HCT116 (cell line): ENCODE data around the gene KLHL35. TPM values are rescaled to one million over a fixed set of nuclear protein-coding genes. Genes with fewer than 3 reads are reported as not detected.
A peak's percentile ranks its signal among the peaks of the same experiment; 100 is the strongest.

Source experiments
- ATAC-seq: fragments of 200-7000 bp; cut with Tn5 transposase; 2 replicates; pipeline ENCODE4 v1.9.1; 2020; ENCODE audit warnings: mild to moderate bottlenecking, moderate library complexity
- BruUV-seq: library from RNA; stranded (reverse); fragments of 400-500 nt; replicated peaks from 2 replicates; lab custom pipeline; 2021; lab: Mats Ljungman, UMichigan
- CTCF ChIA-PET: fragments of 300-600 bp; sonication (Branson Sonifier 250); formaldehyde crosslinking; loops from one replicate; lab custom pipeline; 2021; ENCODE audit warnings: antibody characterized with exemption; lab: Charles Lee
- POLR2A ChIA-PET: fragments of 300-600, 350-600 bp; sonication (Branson Sonifier 250); formaldehyde crosslinking; loops from one replicate; lab custom pipeline; 2021; ENCODE audit warnings: antibody characterized with exemption; lab: Charles Lee
- RAD21 ChIA-PET, 2 experiments: fragments of 300-600 bp; sonication (Branson Sonifier 250); formaldehyde crosslinking; loops; one replicate each; lab custom pipeline; 2023; ENCODE audit warnings: low total read pairs in 2 of 2; ENCODE audit not compliant: uncharacterized antibody in 2 of 2, unreplicated experiment in 2 of 2, low non-redundant PET in 1 of 2; lab: Charles Lee
- DNase-seq: peaks from one replicate; pipeline ENCODE4 v3.0.0-alpha.2; 2010; ENCODE audit warnings: low read depth, low spot score
- H2AFZ ChIP-seq: fragments of 200-600 bp; shearing (Covaris generic), sonication (generic); 2 replicates; pipeline ENCODE4 v1.6.1; 2017; ENCODE audit warnings: low read depth, mixed run types, mixed read lengths, antibody characterized with exemption, low read length; ENCODE audit not compliant: poor library complexity, severe bottlenecking
- H3K27ac ChIP-seq: 2 replicates; pipeline ENCODE4 v1.5.1; 2012; ENCODE audit warnings: low read depth, low read length
- H3K27me3 ChIP-seq: fragments of 200-600 bp; sonication (generic); 2 replicates; pipeline ENCODE4 v1.6.1; 2016; ENCODE audit warnings: mixed run types, low read length, mixed read lengths; ENCODE audit not compliant: insufficient read depth
- H3K36me3 ChIP-seq, 2 experiments: fragments of 200-500 bp in 1 of 2; fragments of 200-600 bp in 1 of 2; sonication (Bioruptor generic) in 1 of 2; sonication (generic) in 1 of 2; 2 replicates each; pipeline versions ENCODE4 v1.5.1 to v1.6.1; 2014 to 2016; ENCODE audit warnings: low read length in 2 of 2, inconsistent platforms in 1 of 2, mixed read lengths in 1 of 2, mixed run types in 1 of 2; ENCODE audit not compliant: insufficient read depth in 2 of 2, control insufficient read depth in 1 of 2
- H3K4me1 ChIP-seq, 2 experiments: fragments of 200-600 bp in 1 of 2; sonication (generic) in 1 of 2; 2 replicates each; pipeline versions ENCODE4 v1.5.1 to v1.6.1; 2012 to 2017; ENCODE audit warnings: low read length in 2 of 2, inconsistent platforms in 1 of 2, mild to moderate bottlenecking in 1 of 2, mixed read lengths in 1 of 2, mixed run types in 1 of 2, moderate library complexity in 1 of 2; ENCODE audit not compliant: insufficient read depth in 2 of 2, control insufficient read depth in 1 of 2
- H3K4me2 ChIP-seq: fragments of 200-600 bp; sonication (generic); 2 replicates; pipeline ENCODE4 v1.6.1; 2017; ENCODE audit warnings: mixed run types, low read length, mixed read lengths
- H3K4me3 ChIP-seq, 2 experiments: fragments of 200-600 bp in 1 of 2; sonication (generic) in 1 of 2; replicated peaks in 1 of 2; 2 replicates each; pipeline ENCODE4 v1.5.1; 2011 to 2016; ENCODE audit warnings: low read length in 2 of 2, control low read depth in 1 of 2, low read depth in 1 of 2, mild to moderate bottlenecking in 1 of 2, mixed read lengths in 1 of 2, mixed run types in 1 of 2
- H3K79me2 ChIP-seq: fragments of 200-600 bp; sonication (generic); 2 replicates; pipeline ENCODE4 v1.6.1; 2017; ENCODE audit warnings: mild to moderate bottlenecking, mixed run types, low read length, moderate library complexity, mixed read lengths; ENCODE audit not compliant: insufficient read depth
- H3K9ac ChIP-seq: fragments of 200-600 bp; sonication (generic); 2 replicates; pipeline ENCODE4 v1.6.1; 2016; ENCODE audit warnings: low read length, mixed read lengths
- H3K9me2 ChIP-seq: fragments of 200-600 bp; sonication (generic), shearing (Covaris generic); 2 replicates; pipeline ENCODE4 v1.6.1; 2017; ENCODE audit warnings: mixed run types, mild to moderate bottlenecking, moderate library complexity; ENCODE audit not compliant: insufficient read depth
- H3K9me3 ChIP-seq, 2 experiments: fragments of 200-500 bp in 1 of 2; fragments of 200-600 bp in 1 of 2; sonication (Bioruptor generic) in 1 of 2; sonication (generic) in 1 of 2; 2 replicates each; pipeline ENCODE4 v1.6.1; 2014 to 2017; ENCODE audit warnings: low read length in 2 of 2, mixed read lengths in 2 of 2, inconsistent platforms in 1 of 2, low read depth in 1 of 2, mild to moderate bottlenecking in 1 of 2, mixed run types in 1 of 2, moderate library complexity in 1 of 2; ENCODE audit not compliant: control insufficient read depth in 1 of 2, insufficient read depth in 1 of 2
- H4K20me1 ChIP-seq: fragments of 200-600 bp; sonication (generic), shearing (Covaris generic); 2 replicates; pipeline ENCODE4 v1.6.1; 2017; ENCODE audit warnings: mixed run types, mild to moderate bottlenecking, moderate library complexity; ENCODE audit not compliant: insufficient read depth
- ATF3 ChIP-seq: IDR thresholded peaks from 2 replicates; pipeline ENCODE4 v1.6.1; 2012
- CEBPB ChIP-seq: IDR thresholded peaks from 2 replicates; pipeline ENCODE4 v1.6.1; 2012; ENCODE audit warnings: low read depth
- ELF1 ChIP-seq: IDR thresholded peaks from 2 replicates; pipeline ENCODE4 v1.6.1; 2012; ENCODE audit warnings: low read depth, borderline replicate concordance
- EZH2 ChIP-seq: fragments of 200-600 bp; sonication (generic); IDR thresholded peaks from 2 replicates; pipeline ENCODE4 v1.6.1; 2017; ENCODE audit warnings: antibody characterized with exemption, mixed run types
- EZH2phosphoT487 ChIP-seq: fragments of 200-600 bp; IDR thresholded peaks from 2 replicates; pipeline ENCODE4 v1.6.1; 2018; ENCODE audit warnings: antibody characterized with exemption, borderline replicate concordance
- POLR2A ChIP-seq: IDR thresholded peaks from 2 replicates; pipeline ENCODE4 v1.7.0; 2011; ENCODE audit warnings: borderline replicate concordance; ENCODE audit not compliant: insufficient read depth, insufficient read length; ENCODE audit errors: extremely low read depth
- POLR2AphosphoS5 ChIP-seq: IDR thresholded peaks from 2 replicates; pipeline ENCODE4 v1.6.1; 2011; ENCODE audit warnings: mild to moderate bottlenecking, low read depth, low read length, moderate library complexity
- RAD21 ChIP-seq: IDR thresholded peaks from 2 replicates; pipeline ENCODE4 v1.6.1; 2012; ENCODE audit warnings: low read depth, mild to moderate bottlenecking
- SIN3A ChIP-seq: IDR thresholded peaks from 2 replicates; pipeline ENCODE4 v1.6.1; 2012; ENCODE audit warnings: low read depth
- SP1 ChIP-seq: IDR thresholded peaks from 2 replicates; pipeline ENCODE4 v1.6.1; 2012; ENCODE audit warnings: low read depth
- TCF7L2 ChIP-seq: IDR thresholded peaks from 2 replicates; pipeline ENCODE4 v1.7.0; 2011; ENCODE audit warnings: borderline replicate concordance, inconsistent platforms; ENCODE audit not compliant: insufficient read depth, insufficient read length; ENCODE audit errors: extremely low read depth
- ZFX ChIP-seq: fragments of 450-650 bp; IDR thresholded peaks from 2 replicates; pipeline ENCODE4 v1.6.1; 2017
- intact Hi-C: fragments of 100-400 bp; cut with micrococcal nuclease; formaldehyde crosslinking; loops from 2 replicates; pipeline ENCODE4 v1.10.0; 2022
- total RNA-seq: library from RNA; stranded (reverse); gene quantifications from one replicate; pipeline ENCODE4 v1.2.1, GENCODE V29; 2021; ENCODE audit not compliant: unreplicated experiment
- TF ChIP-seq, protein P1 (sequence below): IDR thresholded peaks from 2 replicates; pipeline ENCODE4 v1.6.1; 2012

The KLHL35 gene
- total RNA-seq, 1 experiment from 2014 or later, result 1.7 TPM

DNA sequence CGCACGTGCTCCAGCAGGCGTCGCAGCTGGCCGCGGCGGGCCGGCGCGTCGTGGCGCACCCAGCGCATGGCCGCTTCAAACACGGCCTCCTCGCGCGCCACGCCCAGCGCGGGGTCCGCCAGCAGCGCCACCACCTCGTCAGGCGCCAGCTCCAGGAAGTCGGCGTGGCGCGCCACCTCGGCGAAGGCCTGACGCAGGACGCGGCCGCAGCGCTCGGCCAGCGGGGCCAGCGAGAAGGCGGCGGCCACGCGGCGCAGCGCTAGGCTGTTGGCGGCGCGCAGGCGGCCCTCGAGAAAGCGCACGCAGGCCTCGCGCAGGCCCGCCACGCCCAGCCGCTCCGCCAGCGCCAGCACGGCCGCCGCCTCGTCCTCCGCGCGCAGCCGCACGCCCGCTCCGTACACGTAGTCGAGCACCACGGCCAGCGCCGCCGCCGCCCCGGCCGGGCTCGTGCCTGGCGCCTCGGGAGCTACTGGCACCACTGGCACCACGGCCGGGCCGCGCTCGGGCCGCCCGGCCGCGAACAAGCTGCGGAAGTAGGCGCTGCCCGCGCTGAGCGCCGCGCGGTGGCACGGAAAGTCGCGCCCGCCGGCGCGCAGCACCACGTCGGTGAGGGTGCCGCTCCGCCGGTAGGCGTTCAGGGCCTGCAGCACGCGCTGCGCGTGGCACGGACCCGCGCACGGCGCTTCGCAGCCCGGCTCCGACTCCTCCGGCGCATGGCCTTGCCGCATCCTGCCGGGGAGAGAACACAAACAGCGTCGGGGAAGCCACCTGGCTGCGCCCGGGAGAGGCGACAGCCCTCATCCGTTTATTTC, 2.9 kb downstream of the KLHL35 start:
- Histone ChIP-seq H3K9me2 (no peaks in the 10 kb centered on the region), H3K9ac (peak overlapping the region; percentile 55), H3K27me3 (no peaks in the 10 kb centered on the region), H3K4me1 (peaks cover 0 to 24% of the 10 kb centered on the region in 2 experiments; a peak in 2 of 4 replicates), H3K36me3 (no peaks in the 10 kb centered on the region; a peak in 1 of 4 replicates), H3K9me3 (no peaks in the 10 kb centered on the region), H3K79me2 (no peaks in the 10 kb centered on the region), H3K4me3 (peak overlapping the region; percentile 40 to 52), H3K27ac (peak overlapping the region; percentile 52; the same call in 1 of the 2 replicates), H2AFZ (no peak overlapping the region), H3K4me2 (peak overlapping the region; percentile 71), H4K20me1 (no peaks in the 10 kb centered on the region)
- ChIA-PET POLR2A (no interaction called here), CTCF (no interaction called here), RAD21 (no interaction called here)
- ATAC-seq (peak; percentile 81), DNase-seq (no peak)
- no peak for TF ChIP-seq EZH2
- TF ChIP-seq RAD21, result no peak
- TF ChIP-seq SP1, result no peak
- no peak for TF ChIP-seq CEBPB
- TF ChIP-seq POLR2A, result peak; percentile 33
- TF ChIP-seq ZFX, result peak; percentile 80; the same call in 1 of the 2 replicates
- TF ChIP-seq EZH2phosphoT487, result no peak
- TF ChIP-seq, protein P1, sequence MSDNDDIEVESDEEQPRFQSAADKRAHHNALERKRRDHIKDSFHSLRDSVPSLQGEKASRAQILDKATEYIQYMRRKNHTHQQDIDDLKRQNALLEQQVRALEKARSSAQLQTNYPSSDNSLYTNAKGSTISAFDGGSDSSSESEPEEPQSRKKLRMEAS, result peak; percentile 67
- TF ChIP-seq POLR2AphosphoS5, result peak; percentile 33; the same call in 1 of the 2 replicates
- peak; percentile 44 for TF ChIP-seq TCF7L2
- no peak for TF ChIP-seq ATF3
- no peak for TF ChIP-seq ELF1
- no peak for TF ChIP-seq SIN3A
- intact Hi-C loops, result no loop called here
- no TSS peak for BruUV-seq
